ENCODE data around the gene SRMS.
A peak's percentile ranks its signal among the peaks of the same experiment; 100 is the strongest.

The SRMS gene

DNA sequence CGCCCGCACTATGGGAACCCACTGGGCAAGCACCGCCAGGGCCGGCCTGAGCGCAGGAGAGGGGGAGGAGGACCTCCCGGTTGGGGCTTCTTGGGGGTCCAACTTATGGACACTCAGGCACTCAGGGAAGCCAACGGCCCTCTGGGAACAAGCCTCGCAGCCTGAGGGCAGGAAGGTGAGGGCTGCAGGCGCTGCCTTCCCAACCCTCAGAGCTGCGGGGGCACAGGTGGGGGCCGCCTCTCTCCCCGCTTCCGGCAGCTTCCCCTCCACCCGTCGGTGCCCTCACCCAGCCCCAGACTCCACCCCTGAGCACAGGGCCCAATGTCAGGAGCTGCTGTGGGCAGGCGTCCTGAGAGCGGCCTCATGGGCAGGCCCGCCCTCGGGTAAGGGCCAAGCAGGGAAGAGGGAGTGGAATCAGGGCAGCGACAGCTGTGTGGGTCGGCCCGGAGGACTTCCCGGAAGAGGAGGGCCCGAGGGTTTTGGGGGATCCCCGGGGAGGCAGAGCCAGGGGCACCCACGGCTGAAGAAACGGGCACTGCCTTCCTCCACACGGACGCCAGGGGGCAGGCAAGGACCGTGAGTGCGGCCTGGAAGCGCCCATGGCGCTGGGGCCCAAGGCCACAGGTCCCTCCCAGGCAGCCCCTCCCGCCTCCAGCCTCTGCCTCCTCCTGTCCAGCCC lies 9.9 kb downstream of the SRMS start:
- no CpG with 5 or more reads among the region's 34 CpGs for WGBS (ENCODE audit: extremely low coverage, insufficient coverage, insufficient read length)
- H2AFZ ChIP-seq (ENCODE audit: insufficient read depth, low read length, poor library complexity), result peak overlapping the region; percentile 82
- H3K36me3 ChIP-seq (ENCODE audit: control insufficient read depth in 1 of 2, insufficient read depth in 2 of 2, low read length in 2 of 2), result no peaks in the 10 kb centered on the region

DNA sequence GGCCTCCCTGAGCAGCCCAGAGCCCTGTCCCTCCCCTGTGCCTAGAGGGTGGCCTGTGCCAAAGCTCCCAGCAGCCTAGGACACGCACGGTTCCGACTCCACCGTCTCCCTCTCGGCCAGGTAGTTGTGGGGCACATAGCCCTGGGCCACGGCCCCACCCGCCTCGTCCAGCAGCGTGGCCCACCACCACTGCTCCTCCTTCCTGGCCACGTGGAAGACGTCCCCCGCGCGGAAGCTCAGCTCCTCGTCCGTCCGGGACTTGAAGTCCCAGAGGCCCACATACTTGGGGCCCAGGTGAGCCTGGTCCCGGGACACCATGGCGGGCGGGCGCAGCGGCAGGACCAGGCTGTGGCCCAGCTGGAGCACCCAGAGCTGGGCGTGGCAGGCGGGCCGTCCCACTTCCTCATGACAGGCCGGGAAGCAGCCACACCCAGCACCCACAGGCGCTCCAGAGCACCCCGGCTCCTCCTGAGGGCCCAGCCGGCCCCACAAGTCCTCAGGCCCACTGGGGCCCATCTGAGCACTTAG lies 10.5 kb downstream of the SRMS start, which contains the start of gene PTK6:
TSS of gene PTK6 (minus strand) at position 380 of the 528 bp plus-strand sequence. CDS start at position 318, 62 bp downstream.
- H3K36me3 ChIP-seq (ENCODE audit: control insufficient read depth in 1 of 2, insufficient read depth in 2 of 2, low read length in 2 of 2), result no peaks in the 10 kb centered on the region
- H3K4me2 ChIP-seq (ENCODE audit: low read length), result peak within 1 kb of the TSS; percentile 62
- no peak within 1 kb of the TSS for H2BK5ac ChIP-seq (ENCODE audit: low read depth, low read length, poor library complexity)
- H3K4me3 ChIP-seq (ENCODE audit: low read depth, low read length), result no peak within 1 kb of the TSS
- H4K12ac ChIP-seq (ENCODE audit: low read depth, low read length), result peak within 1 kb of the TSS; percentile 4
- H3K79me1 ChIP-seq (ENCODE audit: low read length), result no peaks in the 10 kb centered on the region
- no peak within 1 kb of the TSS for H2BK12ac ChIP-seq (ENCODE audit: low read length)
- H3K18ac ChIP-seq (ENCODE audit: low read length), result no peak within 1 kb of the TSS
- H4K8ac ChIP-seq (ENCODE audit: low read depth, low read length), result peak within 1 kb of the TSS; percentile 46
- no peak within 1 kb of the TSS for H2BK120ac ChIP-seq (ENCODE audit: insufficient read depth, low read length, poor library complexity)
- H3K27me3 ChIP-seq (ENCODE audit: insufficient read depth, low read length), result no peaks in the 10 kb centered on the region
- H3K79me2 ChIP-seq (ENCODE audit: control insufficient read depth, insufficient read depth, low read length, poor library complexity), result no peaks in the 10 kb centered on the region
- no peak within 1 kb of the TSS for H3K4ac ChIP-seq (ENCODE audit: low read depth, low read length)
- WGBS (ENCODE audit: extremely low coverage, insufficient coverage, insufficient read length), result no CpG with 5 or more reads among the region's 29 CpGs
- H3K4me1 ChIP-seq (ENCODE audit: control insufficient read depth in 1 of 2, insufficient read depth in 2 of 2, low read length in 2 of 2), result peaks cover 0 to 5% of the 10 kb centered on the region in 2 experiments
- H2AK5ac ChIP-seq (ENCODE audit: low read length), result no peak within 1 kb of the TSS
- H4K91ac ChIP-seq (ENCODE audit: low read depth, low read length), result peak within 1 kb of the TSS; percentile 16
- H3K23ac ChIP-seq (ENCODE audit: low read length), result no peak within 1 kb of the TSS
- no peak within 1 kb of the TSS for H3K14ac ChIP-seq (ENCODE audit: low read length)
- peaks cover 2% of the 10 kb centered on the region for H3K9me3 ChIP-seq (ENCODE audit: insufficient read depth, low read depth, low read length)
- no peak within 1 kb of the TSS for H3K27ac ChIP-seq (ENCODE audit: low read depth, low read length)
- no peak for DNase-seq
- H2AFZ ChIP-seq (ENCODE audit: insufficient read depth, low read length, poor library complexity), result peak within 1 kb of the TSS; percentile 82
- no peak within 1 kb of the TSS for H3K9ac ChIP-seq (ENCODE audit: low read length)

More for the DNA sequence above, 9.9 kb downstream of the SRMS start:
- Histone ChIP-seq H3K4me3 (ENCODE audit: low read depth, low read length) (no peak overlapping the region), H3K23ac (ENCODE audit: low read length) (no peak overlapping the region), H3K9ac (ENCODE audit: low read length) (no peak overlapping the region), H3K27ac (ENCODE audit: low read depth, low read length) (no peak overlapping the region), H3K79me1 (ENCODE audit: low read length) (no peaks in the 10 kb centered on the region), H2BK120ac (ENCODE audit: insufficient read depth, low read length, poor library complexity) (no peak overlapping the region), H3K9me3 (ENCODE audit: insufficient read depth, low read depth, low read length) (no peaks in the 10 kb centered on the region), H3K4me1 (ENCODE audit: control insufficient read depth in 1 of 2, insufficient read depth in 2 of 2, low read length in 2 of 2) (peaks cover 0 to 5% of the 10 kb centered on the region in 2 experiments), H4K91ac (ENCODE audit: low read depth, low read length) (peak overlapping the region; percentile 16), H2AK5ac (ENCODE audit: low read length) (no peak overlapping the region), H3K18ac (ENCODE audit: low read length) (no peak overlapping the region), H3K14ac (ENCODE audit: low read length) (no peak overlapping the region), H4K12ac (ENCODE audit: low read depth, low read length) (peak overlapping the region; percentile 4), H3K79me2 (ENCODE audit: control insufficient read depth, insufficient read depth, low read length, poor library complexity) (no peaks in the 10 kb centered on the region), H3K27me3 (ENCODE audit: insufficient read depth, low read length) (no peaks in the 10 kb centered on the region), H3K4ac (ENCODE audit: low read depth, low read length) (no peak overlapping the region), H3K4me2 (ENCODE audit: low read length) (peak overlapping the region; percentile 62), H2BK12ac (ENCODE audit: low read length) (no peak overlapping the region), H2BK5ac (ENCODE audit: low read depth, low read length, poor library complexity) (no peak overlapping the region), H4K8ac (ENCODE audit: low read depth, low read length) (peak overlapping the region; percentile 46)
- DNase-seq, result peak; percentile 74 to 87

DNA sequence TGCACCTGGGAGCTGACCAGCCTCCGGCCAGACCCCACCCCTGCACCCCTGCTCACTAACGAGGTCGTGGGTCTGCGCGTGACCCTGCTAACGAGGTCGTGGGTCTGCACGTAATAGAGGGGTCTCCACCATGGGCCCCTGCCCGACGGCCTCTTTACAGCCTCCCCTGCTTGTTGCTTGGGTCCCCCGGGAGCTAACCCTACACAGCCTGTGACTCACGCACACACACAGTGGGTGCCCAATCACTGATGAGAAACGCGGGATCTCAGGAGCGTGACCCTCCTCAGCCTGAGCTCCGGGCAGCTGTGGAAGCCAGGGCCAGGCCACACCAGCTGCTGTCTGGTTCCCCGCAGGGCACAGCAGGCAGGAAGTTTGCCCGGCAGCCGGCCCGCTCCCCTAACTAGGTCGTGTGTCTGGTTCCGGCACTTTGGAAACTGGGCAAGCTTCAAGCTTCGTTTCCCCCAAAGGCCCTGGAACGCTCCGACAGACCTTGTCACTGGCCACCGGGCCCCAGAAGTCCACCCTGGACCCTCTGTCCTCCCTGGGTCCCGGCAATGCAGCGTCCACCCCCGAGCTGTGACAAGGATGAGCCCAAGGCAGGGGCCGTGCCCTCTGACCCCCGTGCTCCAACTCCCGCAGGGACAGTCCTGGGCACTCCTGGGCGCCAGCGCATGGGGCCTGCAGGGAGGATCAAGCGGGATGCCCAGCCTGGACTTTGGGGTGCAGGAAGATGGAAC lies 11.1 kb downstream of the SRMS start:
- no peak overlapping the region for H2BK12ac ChIP-seq (ENCODE audit: low read length)

DNA sequence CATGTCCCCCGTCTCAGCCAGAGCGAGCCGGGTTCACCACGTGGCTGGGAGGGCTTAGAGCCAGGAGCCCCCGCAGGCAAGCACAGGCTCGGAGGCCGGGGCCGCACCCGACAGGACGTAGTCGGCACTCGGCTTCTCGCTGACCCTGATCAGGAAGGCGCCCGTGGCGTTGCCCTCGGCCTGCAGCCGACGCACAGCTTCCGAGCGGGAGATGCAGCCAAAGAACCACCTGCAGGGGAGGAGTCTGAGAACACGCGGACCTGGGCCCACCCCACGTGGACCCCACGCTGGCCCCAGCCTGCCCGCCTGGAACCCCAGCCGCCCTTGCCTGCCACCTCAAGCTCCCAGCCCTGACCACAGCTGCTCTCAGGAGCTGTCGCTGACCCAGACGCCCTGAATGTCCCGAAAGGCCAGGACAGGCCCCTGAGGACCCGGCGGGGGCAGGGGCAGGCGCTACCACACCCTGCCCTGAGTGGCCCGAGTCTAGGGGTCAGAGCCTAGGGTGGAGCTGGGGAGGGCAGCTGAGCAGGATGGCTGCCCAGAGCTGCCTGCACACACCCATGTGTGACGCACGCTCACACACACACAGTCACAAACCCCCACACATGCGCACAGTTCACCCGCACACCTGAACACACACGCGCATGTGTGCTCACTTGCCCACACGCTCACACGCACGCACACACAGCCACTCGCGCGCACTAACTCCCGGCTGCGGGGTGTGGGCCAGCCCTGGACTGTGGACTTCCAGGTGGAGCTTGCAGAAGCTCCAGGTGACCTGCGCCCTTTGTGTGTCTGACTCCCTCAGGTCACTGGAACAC lies 12.5 kb downstream of the SRMS start:
- Histone ChIP-seq H2AFZ (ENCODE audit: insufficient read depth, low read length, poor library complexity) (no peak overlapping the region), H4K91ac (ENCODE audit: low read depth, low read length) (no peak overlapping the region), H2BK120ac (ENCODE audit: insufficient read depth, low read length, poor library complexity) (no peak overlapping the region), H2AK5ac (ENCODE audit: low read length) (no peak overlapping the region), H4K8ac (ENCODE audit: low read depth, low read length) (no peak overlapping the region), H3K18ac (ENCODE audit: low read length) (no peak overlapping the region), H3K23ac (ENCODE audit: low read length) (no peak overlapping the region), H2BK12ac (ENCODE audit: low read length) (no peak overlapping the region), H3K4ac (ENCODE audit: low read depth, low read length) (no peak overlapping the region), H3K79me2 (ENCODE audit: control insufficient read depth, insufficient read depth, low read length, poor library complexity) (no peaks in the 10 kb centered on the region), H3K9me3 (ENCODE audit: insufficient read depth, low read depth, low read length) (peaks cover 2% of the 10 kb centered on the region), H3K4me1 (ENCODE audit: control insufficient read depth in 1 of 2, insufficient read depth in 2 of 2, low read length in 2 of 2) (peaks cover 0 to 3% of the 10 kb centered on the region in 2 experiments), H3K27ac (ENCODE audit: low read depth, low read length) (no peak overlapping the region), H3K4me3 (ENCODE audit: low read depth, low read length) (no peak overlapping the region), H3K9ac (ENCODE audit: low read length) (no peak overlapping the region), H3K36me3 (ENCODE audit: control insufficient read depth in 1 of 2, insufficient read depth in 2 of 2, low read length in 2 of 2) (no peaks in the 10 kb centered on the region), H3K4me2 (ENCODE audit: low read length) (no peak overlapping the region), H3K27me3 (ENCODE audit: insufficient read depth, low read length) (no peaks in the 10 kb centered on the region), H3K14ac (ENCODE audit: low read length) (no peak overlapping the region), H3K79me1 (ENCODE audit: low read length) (no peaks in the 10 kb centered on the region), H2BK5ac (ENCODE audit: low read depth, low read length, poor library complexity) (no peak overlapping the region), H4K12ac (ENCODE audit: low read depth, low read length) (no peak overlapping the region)
- WGBS (ENCODE audit: extremely low coverage, insufficient coverage, insufficient read length), result no CpG with 5 or more reads among the region's 49 CpGs
- DNase-seq, result no peak

More for the DNA sequence above, 11.1 kb downstream of the SRMS start:
- Histone ChIP-seq H3K36me3 (ENCODE audit: control insufficient read depth in 1 of 2, insufficient read depth in 2 of 2, low read length in 2 of 2) (no peaks in the 10 kb centered on the region), H3K4ac (ENCODE audit: low read depth, low read length) (no peak overlapping the region), H2BK120ac (ENCODE audit: insufficient read depth, low read length, poor library complexity) (no peak overlapping the region), H3K4me3 (ENCODE audit: low read depth, low read length) (no peak overlapping the region), H3K9me3 (ENCODE audit: insufficient read depth, low read depth, low read length) (peaks cover 2% of the 10 kb centered on the region), H3K4me2 (ENCODE audit: low read length) (no peak overlapping the region), H3K9ac (ENCODE audit: low read length) (no peak overlapping the region), H2AK5ac (ENCODE audit: low read length) (no peak overlapping the region), H3K23ac (ENCODE audit: low read length) (no peak overlapping the region), H3K4me1 (ENCODE audit: control insufficient read depth in 1 of 2, insufficient read depth in 2 of 2, low read length in 2 of 2) (peaks cover 0 to 5% of the 10 kb centered on the region in 2 experiments), H2BK5ac (ENCODE audit: low read depth, low read length, poor library complexity) (no peak overlapping the region), H3K27me3 (ENCODE audit: insufficient read depth, low read length) (no peaks in the 10 kb centered on the region), H3K27ac (ENCODE audit: low read depth, low read length) (no peak overlapping the region), H4K12ac (ENCODE audit: low read depth, low read length) (no peak overlapping the region), H3K14ac (ENCODE audit: low read length) (no peak overlapping the region), H4K8ac (ENCODE audit: low read depth, low read length) (no peak overlapping the region), H2AFZ (ENCODE audit: insufficient read depth, low read length, poor library complexity) (no peak overlapping the region), H3K79me2 (ENCODE audit: control insufficient read depth, insufficient read depth, low read length, poor library complexity) (no peaks in the 10 kb centered on the region), H4K91ac (ENCODE audit: low read depth, low read length) (no peak overlapping the region), H3K79me1 (ENCODE audit: low read length) (no peaks in the 10 kb centered on the region), H3K18ac (ENCODE audit: low read length) (no peak overlapping the region)
- no CpG with 5 or more reads among the region's 35 CpGs for WGBS (ENCODE audit: extremely low coverage, insufficient coverage, insufficient read length)
- no peak for DNase-seq
